ENCODE data around the gene DNAJB6.
"Not testable (repeated sequence)": the region's sequence is repeated elsewhere in the genome, so short reads cannot be mapped to it uniquely, and the experiment has no call there.

Gene DNAJB6

GRCh38 chr7:157445246-157445955 lies 108.6 kb downstream of the DNAJB6 start:
- DNase-seq, result peak; percentile 4

- peak; percentile 5 for DNase-seq
These were observed 109.1 kb downstream of the DNAJB6 start for GRCh38 chr7:157445956-157446295.

- no peak for DNase-seq
These were observed 109.5 kb downstream of the DNAJB6 start for GRCh38 chr7:157446322-157446721.

GRCh38 chr7:157454003-157454402 lies 117.2 kb downstream of the DNAJB6 start:
- DNase-seq, result not testable (repeated sequence)

GRCh38 chr7:157457355-157458253 lies 120.8 kb downstream of the DNAJB6 start:
- no peak for DNase-seq

GRCh38 chr7:157458254-157458633 lies 121.4 kb downstream of the DNAJB6 start:
- DNase-seq, result no peak

- no peak for DNase-seq
These were observed 123.2 kb downstream of the DNAJB6 start for GRCh38 chr7:157459966-157460365.

- DNase-seq, result no peak
These were observed 123.9 kb downstream of the DNAJB6 start for GRCh38 chr7:157460721-157461120.

- no peak for DNase-seq
These were observed 125.0 kb downstream of the DNAJB6 start for GRCh38 chr7:157461573-157462418.

- DNase-seq, result no peak
These were observed 125.6 kb downstream of the DNAJB6 start for GRCh38 chr7:157462419-157462771.

GRCh38 chr7:157462840-157463239 lies 126.0 kb downstream of the DNAJB6 start:
- DNase-seq, result no peak

- DNase-seq, result no peak
These were observed 126.4 kb downstream of the DNAJB6 start for GRCh38 chr7:157463245-157463644.

- DNase-seq, result no peak
These were observed 127.5 kb downstream of the DNAJB6 start for GRCh38 chr7:157464111-157464970.

GRCh38 chr7:157464971-157465886 lies 128.4 kb downstream of the DNAJB6 start:
- no peak for DNase-seq

- no peak for DNase-seq
These were observed 129.4 kb downstream of the DNAJB6 start for GRCh38 chr7:157465891-157466866.

GRCh38 chr7:157466867-157467261 lies 130.1 kb downstream of the DNAJB6 start:
- DNase-seq, result no peak
